DOHH2 (cell line): Measurements from ENCODE around the gene KLK15.

Source experiments
- EZH2phosphoT487 ChIP-seq: fragments of 200-600 bp; sonication (generic); IDR thresholded peaks from 2 replicates; pipeline ENCODE4 v1.6.1; 2017; ENCODE audit warnings: borderline replicate concordance, mild to moderate bottlenecking, antibody characterized with exemption, low read length, moderate library complexity, mixed read lengths
- TF ChIP-seq, protein P1 (sequence below): fragments of 200-600 bp; sonication (generic); IDR thresholded peaks from one replicate; pipeline ENCODE4 v1.5.1; 2014; ENCODE audit warnings: antibody characterized with exemption, mild to moderate bottlenecking, low read depth, low read length; ENCODE audit not compliant: poor library complexity, severe bottlenecking

DNA sequence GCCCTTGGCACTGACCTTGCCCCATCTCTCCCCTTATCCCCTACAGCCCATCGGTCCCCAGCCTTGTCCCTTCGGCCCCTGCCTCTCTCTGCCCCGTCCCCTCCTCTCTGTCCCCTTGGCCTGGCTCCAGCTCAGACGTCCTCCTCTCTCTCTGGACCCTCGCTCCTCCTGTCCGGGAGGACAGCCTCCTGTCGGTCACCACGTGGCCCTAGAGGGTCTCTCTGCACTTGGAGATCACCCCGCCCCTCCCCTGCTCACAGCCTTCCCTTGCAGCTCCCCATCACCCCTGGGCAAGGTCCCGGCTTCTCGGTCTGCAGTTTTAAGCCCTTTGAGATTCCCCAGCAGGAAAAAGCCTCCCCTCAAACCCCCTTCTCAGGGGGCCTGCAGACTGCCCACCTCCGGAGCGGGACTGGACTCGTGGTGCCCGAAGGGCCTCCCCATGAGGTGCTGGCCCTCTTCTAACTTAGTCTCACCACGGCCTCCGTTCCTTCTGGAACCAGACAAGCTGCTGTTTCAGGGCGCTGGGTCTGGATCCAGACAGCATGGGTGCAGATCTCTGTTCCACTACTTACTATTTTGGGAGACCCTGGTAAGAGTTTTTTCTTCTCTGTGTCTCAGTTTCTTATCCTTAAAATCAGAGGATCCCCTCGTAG is 3.3 kb upstream of the KLK15 start:
- TF ChIP-seq, protein P1, sequence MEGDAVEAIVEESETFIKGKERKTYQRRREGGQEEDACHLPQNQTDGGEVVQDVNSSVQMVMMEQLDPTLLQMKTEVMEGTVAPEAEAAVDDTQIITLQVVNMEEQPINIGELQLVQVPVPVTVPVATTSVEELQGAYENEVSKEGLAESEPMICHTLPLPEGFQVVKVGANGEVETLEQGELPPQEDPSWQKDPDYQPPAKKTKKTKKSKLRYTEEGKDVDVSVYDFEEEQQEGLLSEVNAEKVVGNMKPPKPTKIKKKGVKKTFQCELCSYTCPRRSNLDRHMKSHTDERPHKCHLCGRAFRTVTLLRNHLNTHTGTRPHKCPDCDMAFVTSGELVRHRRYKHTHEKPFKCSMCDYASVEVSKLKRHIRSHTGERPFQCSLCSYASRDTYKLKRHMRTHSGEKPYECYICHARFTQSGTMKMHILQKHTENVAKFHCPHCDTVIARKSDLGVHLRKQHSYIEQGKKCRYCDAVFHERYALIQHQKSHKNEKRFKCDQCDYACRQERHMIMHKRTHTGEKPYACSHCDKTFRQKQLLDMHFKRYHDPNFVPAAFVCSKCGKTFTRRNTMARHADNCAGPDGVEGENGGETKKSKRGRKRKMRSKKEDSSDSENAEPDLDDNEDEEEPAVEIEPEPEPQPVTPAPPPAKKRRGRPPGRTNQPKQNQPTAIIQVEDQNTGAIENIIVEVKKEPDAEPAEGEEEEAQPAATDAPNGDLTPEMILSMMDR: no peak
- TF ChIP-seq EZH2phosphoT487: no peak
